ENCODE results near the gene UGT1A7.

- TF ChIP-seq RAD21 (conservative IDR thresholded peaks at IDR 0.05) (no peak), CTCF (IDR thresholded peaks at IDR 0.05; ENCODE audit: poor library complexity, severe bottlenecking) (no peak), EZH2 (IDR thresholded peaks at IDR 0.05; ENCODE audit: borderline replicate concordance, insufficient read depth, low read length, poor library complexity, severe bottlenecking) (no peak), POLR2AphosphoS5 (IDR thresholded peaks at IDR 0.05) (no peak), EP300 (conservative IDR thresholded peaks at IDR 0.05; ENCODE audit: poor library complexity, severe bottlenecking) (no peak), SMC3 (conservative IDR thresholded peaks at IDR 0.05; ENCODE audit: poor library complexity) (no peak)
- TF ChIP-seq, protein P1, sequence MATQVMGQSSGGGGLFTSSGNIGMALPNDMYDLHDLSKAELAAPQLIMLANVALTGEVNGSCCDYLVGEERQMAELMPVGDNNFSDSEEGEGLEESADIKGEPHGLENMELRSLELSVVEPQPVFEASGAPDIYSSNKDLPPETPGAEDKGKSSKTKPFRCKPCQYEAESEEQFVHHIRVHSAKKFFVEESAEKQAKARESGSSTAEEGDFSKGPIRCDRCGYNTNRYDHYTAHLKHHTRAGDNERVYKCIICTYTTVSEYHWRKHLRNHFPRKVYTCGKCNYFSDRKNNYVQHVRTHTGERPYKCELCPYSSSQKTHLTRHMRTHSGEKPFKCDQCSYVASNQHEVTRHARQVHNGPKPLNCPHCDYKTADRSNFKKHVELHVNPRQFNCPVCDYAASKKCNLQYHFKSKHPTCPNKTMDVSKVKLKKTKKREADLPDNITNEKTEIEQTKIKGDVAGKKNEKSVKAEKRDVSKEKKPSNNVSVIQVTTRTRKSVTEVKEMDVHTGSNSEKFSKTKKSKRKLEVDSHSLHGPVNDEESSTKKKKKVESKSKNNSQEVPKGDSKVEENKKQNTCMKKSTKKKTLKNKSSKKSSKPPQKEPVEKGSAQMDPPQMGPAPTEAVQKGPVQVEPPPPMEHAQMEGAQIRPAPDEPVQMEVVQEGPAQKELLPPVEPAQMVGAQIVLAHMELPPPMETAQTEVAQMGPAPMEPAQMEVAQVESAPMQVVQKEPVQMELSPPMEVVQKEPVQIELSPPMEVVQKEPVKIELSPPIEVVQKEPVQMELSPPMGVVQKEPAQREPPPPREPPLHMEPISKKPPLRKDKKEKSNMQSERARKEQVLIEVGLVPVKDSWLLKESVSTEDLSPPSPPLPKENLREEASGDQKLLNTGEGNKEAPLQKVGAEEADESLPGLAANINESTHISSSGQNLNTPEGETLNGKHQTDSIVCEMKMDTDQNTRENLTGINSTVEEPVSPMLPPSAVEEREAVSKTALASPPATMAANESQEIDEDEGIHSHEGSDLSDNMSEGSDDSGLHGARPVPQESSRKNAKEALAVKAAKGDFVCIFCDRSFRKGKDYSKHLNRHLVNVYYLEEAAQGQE (IDR thresholded peaks at IDR 0.05; ENCODE audit: borderline replicate concordance) = no peak
Measured at GRCh38 chr2:233801357-233802131, 119.8 kb downstream of the UGT1A7 start.
